Adipose tissue (tissue), 3 donors: ENCODE measurements around the gene GATA3. TPM values are rescaled to one million over a fixed set of nuclear protein-coding genes. Genes with fewer than 3 reads are reported as not detected.

Source experiments
- H3K27ac ChIP-seq: one replicate; pipeline ENCODE4 v1.5.1; 2013; ENCODE audit warnings: low read depth, low read length
- WGBS, 3 donors: extraction: QIAGEN DNeasy Blood & Tissue Kit; methylation state at CpG; one replicate each; pipeline ENCODE4 v1.1.7; 2013; 5-methylcytosine and 5-hydroxymethylcytosine counted together
- polyA plus RNA-seq, 3 donors: library from polyadenylated mRNA; stranded (reverse); fragments of 200-250 nt; gene quantifications; one replicate each; pipeline ENCODE4 v1.2.3, GENCODE V29; 2013
- donor health status: healthy with polysubstance abuse.
- donor health status: Bipolar disorder and iron deficiency.
- donor health status: healthy.

GATA3 gene
- polyA plus RNA-seq, 3 donors: 0.36 to 2.4 (median 1.6) TPM

- WGBS, 3 donors: 34 to 67% (median 53%) methylated on average over 19 of the region's 19 CpGs
- no peak overlapping the region for H3K27ac ChIP-seq
These were observed 21.1 kb downstream of the GATA3 start for GRCh38 chr10:8075282-8076260.

GRCh38 chr10:8076933-8077332 is 22.4 kb downstream of the GATA3 start:
- WGBS, 3 donors: 72 to 85% (median 78%) methylated on average over 3 to 5 of the region's 5 CpGs

GRCh38 chr10:8078027-8078426 is 23.5 kb downstream of the GATA3 start:
- no peak overlapping the region for H3K27ac ChIP-seq
- WGBS, 3 donors: 57 to 93% (median 89%) methylated on average over 1 of the region's 1 CpG

More at GRCh38 chr10:8076933-8077332, 22.4 kb downstream of the GATA3 start:
- H3K27ac ChIP-seq: no peak overlapping the region

- 61 to 69% (median 65%) methylated on average over 3 of the region's 3 CpGs for WGBS, 3 donors
- no peak overlapping the region for H3K27ac ChIP-seq
These were observed 24.6 kb downstream of the GATA3 start for GRCh38 chr10:8079126-8079525.

GRCh38 chr10:8084799-8085198 is 30.3 kb downstream of the GATA3 start:
- 59 to 72% (median 68%) methylated on average over 3 of the region's 3 CpGs for WGBS, 3 donors
- H3K27ac ChIP-seq: no peak overlapping the region

GRCh38 chr10:8085251-8085650 is 30.8 kb downstream of the GATA3 start:
- no peak overlapping the region for H3K27ac ChIP-seq
- 61 to 76% (median 71%) methylated on average over 4 of the region's 4 CpGs for WGBS, 3 donors

- no peak overlapping the region for H3K27ac ChIP-seq
These were observed 31.8 kb downstream of the GATA3 start for GRCh38 chr10:8086315-8086714.

GRCh38 chr10:8088504-8088903 is 34.0 kb downstream of the GATA3 start:
- WGBS, 3 donors: 34 to 55% (median 36%) methylated on average over 6 of the region's 6 CpGs

More at GRCh38 chr10:8086315-8086714, 31.8 kb downstream of the GATA3 start:
- WGBS, 3 donors: 77 to 88% (median 86%) methylated on average over 5 of the region's 5 CpGs

GRCh38 chr10:8092428-8092827 is 37.9 kb downstream of the GATA3 start:
- no peak overlapping the region for H3K27ac ChIP-seq
- 52 to 85% (median 81%) methylated on average over 2 of the region's 2 CpGs for WGBS, 3 donors

More at GRCh38 chr10:8088504-8088903, 34.0 kb downstream of the GATA3 start:
- no peak overlapping the region for H3K27ac ChIP-seq

- WGBS, 3 donors: 57 to 79% (median 57%) methylated on average over 14 of the region's 14 CpGs
- H3K27ac ChIP-seq: no peak overlapping the region
These were observed 41.5 kb downstream of the GATA3 start for GRCh38 chr10:8095959-8096358.

- no peak overlapping the region for H3K27ac ChIP-seq
- 91 to 95% (median 94%) methylated on average over 5 of the region's 5 CpGs for WGBS, 3 donors
These were observed 42.4 kb downstream of the GATA3 start for GRCh38 chr10:8096931-8097330.

- 44 to 81% (median 69%) methylated on average over 4 of the region's 4 CpGs for WGBS, 3 donors
- H3K27ac ChIP-seq: no peak overlapping the region
These were observed 45.9 kb downstream of the GATA3 start for GRCh38 chr10:8100366-8100765.

GRCh38 chr10:8102708-8103401 is 48.4 kb downstream of the GATA3 start:
- WGBS, 3 donors: 24 to 58% (median 57%) methylated on average over 13 of the region's 13 CpGs
- H3K27ac ChIP-seq: no peak overlapping the region

- WGBS, 3 donors: 25 to 75% (median 52%) methylated on average over 8 of the region's 8 CpGs
- no peak overlapping the region for H3K27ac ChIP-seq
These were observed 49.1 kb downstream of the GATA3 start for GRCh38 chr10:8103543-8103942.

GRCh38 chr10:8104005-8104404 is 49.5 kb downstream of the GATA3 start:
- H3K27ac ChIP-seq: no peak overlapping the region
- WGBS, 3 donors: 46 to 87% (median 75%) methylated on average over 3 of the region's 3 CpGs

GRCh38 chr10:8104721-8105120 is 50.2 kb downstream of the GATA3 start:
- 33 to 43% (median 40%) methylated on average over 7 of the region's 7 CpGs for WGBS, 3 donors
- no peak overlapping the region for H3K27ac ChIP-seq

- 88 to 96% (median 91%) methylated on average over 2 of the region's 2 CpGs for WGBS, 3 donors
- H3K27ac ChIP-seq: no peak overlapping the region
These were observed 51.4 kb downstream of the GATA3 start for GRCh38 chr10:8105932-8106331.

GRCh38 chr10:8112230-8112905 is 57.9 kb downstream of the GATA3 start:
- H3K27ac ChIP-seq: no peak overlapping the region
- 82 to 86% (median 83%) methylated on average over 13 of the region's 13 CpGs for WGBS, 3 donors
